IPS-18c (cell line): ENCODE results near the gene ELMO1.

Experiments used
- H3K4me3 ChIP-seq: 2 replicates; pipeline ENCODE4 v1.7.0; 2013; ENCODE audit warnings: low read depth, mild to moderate bottlenecking, low read length, moderate library complexity; ENCODE audit not compliant: insufficient read depth
- H3K9me3 ChIP-seq: one replicate; pipeline ENCODE4 v1.6.1; 2013; ENCODE audit warnings: mild to moderate bottlenecking, low read length, moderate library complexity; ENCODE audit not compliant: control insufficient read depth, insufficient read depth

Gene ELMO1

DNA sequence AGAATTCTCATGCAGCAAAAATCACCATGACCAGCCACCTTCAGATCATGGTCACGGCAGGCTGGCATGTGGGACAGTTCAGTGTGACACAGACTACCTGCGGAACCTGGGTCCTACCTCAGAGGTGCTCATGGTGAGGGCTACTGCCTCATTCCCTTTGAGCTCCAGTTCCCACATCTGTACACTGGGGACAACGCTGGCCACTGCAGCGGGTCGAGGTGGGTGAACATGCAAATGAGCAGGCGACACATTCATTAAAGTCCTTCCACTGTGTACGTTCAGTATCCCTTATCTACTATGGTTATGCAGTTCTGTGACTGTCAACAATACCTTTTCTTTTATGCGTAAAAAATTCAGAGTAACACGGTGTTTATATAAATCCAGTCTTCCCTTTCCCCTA is 505.7 kb downstream of the ELMO1 start:
- no peaks in the 10 kb centered on the region for H3K9me3 ChIP-seq
- no peak overlapping the region for H3K4me3 ChIP-seq

DNA sequence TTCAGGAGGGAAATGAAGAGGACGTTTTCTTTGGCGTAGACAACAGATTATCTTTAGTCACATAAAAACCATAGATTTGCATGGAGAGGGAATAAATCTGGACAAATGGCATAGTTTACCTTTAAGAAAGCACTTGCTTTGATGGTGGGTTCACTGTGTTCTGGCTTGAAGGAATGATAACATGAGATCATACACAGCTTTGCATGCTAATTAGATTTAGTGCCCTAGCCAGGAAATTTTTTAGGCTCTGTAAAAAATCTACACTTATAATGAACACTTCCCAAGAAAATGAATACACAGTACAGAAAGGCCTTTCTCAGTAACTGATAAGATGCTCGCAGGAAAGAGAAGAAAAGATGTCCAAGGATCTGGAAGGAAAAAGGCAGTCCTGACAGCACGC is 506.1 kb downstream of the ELMO1 start:
- H3K9me3 ChIP-seq: peaks cover 3% of the 10 kb centered on the region

DNA sequence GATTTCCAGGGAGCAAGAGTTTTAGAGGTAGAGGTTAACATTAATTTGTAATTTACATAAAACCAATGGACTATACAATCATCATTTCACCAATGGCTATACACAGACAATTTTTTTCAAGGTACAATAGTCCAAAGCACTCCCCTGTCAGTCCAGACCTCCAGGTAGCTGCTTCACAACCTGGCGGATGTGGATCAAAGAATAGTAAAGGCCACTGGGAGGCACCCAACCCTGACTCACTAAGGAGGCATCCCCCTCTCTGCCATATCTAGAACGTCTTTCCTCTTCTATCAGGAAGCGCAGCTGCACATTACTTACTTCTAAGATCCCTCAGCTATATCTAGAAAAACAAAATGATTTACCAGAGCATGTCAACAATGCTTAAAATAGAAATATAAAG is 506.6 kb downstream of the ELMO1 start:
- H3K4me3 ChIP-seq: no peak overlapping the region
- H3K9me3 ChIP-seq: peaks cover 3% of the 10 kb centered on the region

More for the DNA sequence above, 506.1 kb downstream of the ELMO1 start:
- no peak overlapping the region for H3K4me3 ChIP-seq

DNA sequence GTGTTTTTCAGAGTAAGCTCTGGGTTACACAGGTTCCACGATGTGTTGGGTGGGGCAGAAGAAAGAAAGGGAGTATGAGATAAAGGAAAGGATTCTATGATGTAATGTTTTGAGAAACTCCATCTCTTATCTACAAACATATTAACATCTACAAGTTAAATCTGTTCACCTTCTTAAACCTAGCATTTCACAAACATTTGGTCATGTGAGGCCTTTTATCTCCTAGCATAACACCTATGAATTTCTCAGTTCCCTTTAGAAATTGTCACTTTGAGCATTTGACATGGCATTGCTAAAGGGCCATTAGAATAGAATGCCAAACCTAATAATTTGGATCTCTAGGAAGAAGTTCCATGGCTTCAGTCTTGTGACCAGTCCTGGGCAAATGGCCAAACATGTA is 507.3 kb downstream of the ELMO1 start:
- no peak overlapping the region for H3K4me3 ChIP-seq
- peaks cover 3% of the 10 kb centered on the region for H3K9me3 ChIP-seq

DNA sequence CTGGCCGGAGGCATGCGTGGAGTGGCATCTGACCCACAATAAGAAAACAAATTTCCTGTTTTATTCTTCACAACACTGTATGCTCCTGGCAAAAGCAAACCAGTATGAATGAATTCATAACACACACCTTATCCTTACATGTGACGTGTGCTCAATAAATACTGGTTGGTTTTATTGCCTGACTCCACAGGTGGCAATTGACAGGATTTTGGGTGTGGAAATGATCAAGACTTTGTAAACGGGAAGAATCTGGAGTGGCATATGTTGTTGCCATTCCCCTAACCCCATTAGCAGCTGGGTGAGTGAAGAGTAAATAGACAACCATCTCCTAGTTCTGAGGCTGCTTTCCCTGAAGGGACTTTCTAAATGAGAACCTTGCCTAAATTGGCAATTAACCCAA is 508.8 kb downstream of the ELMO1 start:
- peaks cover 3% of the 10 kb centered on the region for H3K9me3 ChIP-seq

GRCh38 chr7:36937754-36938563 is 510.7 kb downstream of the ELMO1 start:
- Histone ChIP-seq H3K4me3 (no peak overlapping the region; the same call in 1 of the 2 replicates), H3K9me3 (peaks cover 3% of the 10 kb centered on the region)

More for the DNA sequence above, 508.8 kb downstream of the ELMO1 start:
- H3K4me3 ChIP-seq: no peak overlapping the region

DNA sequence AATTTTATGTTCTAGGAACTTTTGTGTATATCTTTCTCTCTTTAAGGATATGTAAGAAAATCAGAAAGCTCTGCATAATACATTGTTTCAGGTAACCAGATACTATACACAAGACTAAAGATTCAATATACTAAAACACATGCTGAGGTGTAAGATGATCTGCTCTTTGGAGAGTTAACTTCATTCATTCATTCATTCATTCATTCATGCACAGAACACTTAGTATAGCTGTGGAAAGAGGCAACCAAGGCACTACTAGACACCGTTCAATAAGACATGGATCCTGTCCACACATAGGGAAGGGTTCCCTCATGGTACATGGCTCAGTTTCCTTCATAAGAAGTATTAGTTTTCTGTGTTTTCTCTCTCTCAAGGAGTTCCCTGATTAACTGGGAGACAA is 516.8 kb downstream of the ELMO1 start:
- no peak overlapping the region for H3K4me3 ChIP-seq
- no peaks in the 10 kb centered on the region for H3K9me3 ChIP-seq

DNA sequence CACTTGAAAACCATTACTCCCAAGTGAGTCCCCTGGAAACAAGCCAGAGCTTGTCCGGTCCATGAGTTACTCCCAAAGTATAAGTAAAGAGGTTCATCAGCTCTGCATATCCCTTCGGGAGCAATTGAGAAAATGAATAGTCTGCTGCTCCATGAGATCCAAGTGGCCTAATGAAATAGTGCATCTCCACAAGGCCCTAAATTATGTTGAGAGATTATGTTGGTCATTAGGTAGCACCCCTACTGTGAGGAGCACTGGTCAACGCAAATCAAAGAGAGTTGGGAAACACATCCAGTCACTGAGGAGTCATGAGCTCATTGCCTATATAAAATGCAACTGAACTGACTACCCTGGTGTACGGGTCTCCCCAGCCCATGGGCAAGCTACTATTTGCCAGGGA is 518.9 kb downstream of the ELMO1 start:
- Histone ChIP-seq H3K9me3 (no peaks in the 10 kb centered on the region), H3K4me3 (no peak overlapping the region)

DNA sequence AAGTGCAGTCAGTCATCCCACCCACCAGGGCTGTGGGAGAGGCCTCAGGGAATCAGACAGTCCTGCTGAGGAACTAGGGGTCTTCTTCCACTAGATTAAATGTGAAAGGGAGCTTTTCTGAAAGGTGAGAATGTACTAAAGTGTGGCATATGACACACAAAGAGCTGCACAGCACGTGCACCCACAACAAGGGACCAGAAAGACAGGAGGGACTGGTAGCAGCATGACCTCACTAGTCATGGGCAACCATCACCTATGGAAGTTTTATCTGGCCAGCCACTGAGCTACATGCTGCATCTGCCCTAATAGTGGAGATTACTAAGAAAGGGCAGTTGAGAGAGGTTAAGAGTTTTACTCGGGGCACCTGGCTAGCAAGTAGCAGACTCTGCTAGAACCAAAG is 519.9 kb downstream of the ELMO1 start:
- H3K4me3 ChIP-seq: no peak overlapping the region
- H3K9me3 ChIP-seq: no peaks in the 10 kb centered on the region

DNA sequence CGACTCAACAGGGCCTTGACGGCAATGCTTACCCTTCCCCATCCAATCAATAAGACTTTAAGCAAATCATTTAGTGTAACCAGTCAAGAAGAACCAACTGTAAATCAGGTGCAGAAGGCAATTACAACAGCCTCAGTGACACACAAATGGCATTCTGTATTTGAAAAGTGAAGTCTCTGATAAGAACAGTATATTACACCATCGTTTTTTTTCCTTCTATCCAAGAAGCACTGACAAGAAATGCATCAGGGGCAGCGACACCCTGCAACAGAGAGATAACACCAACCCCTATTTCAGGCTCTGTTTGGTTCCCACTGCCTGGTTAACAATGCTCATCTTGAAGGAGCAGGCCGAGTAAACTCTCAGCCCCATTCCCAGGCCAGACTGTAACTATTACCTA is 520.4 kb downstream of the ELMO1 start:
- Histone ChIP-seq H3K9me3 (no peaks in the 10 kb centered on the region), H3K4me3 (no peak overlapping the region)

- Histone ChIP-seq H3K4me3 (no peak overlapping the region), H3K9me3 (no peaks in the 10 kb centered on the region)
Observed at GRCh38 chr7:36925691-36926090, 523.0 kb downstream of the ELMO1 start.

- Histone ChIP-seq H3K4me3 (no peak overlapping the region), H3K9me3 (no peaks in the 10 kb centered on the region)
Observed at GRCh38 chr7:36925207-36925606, 523.5 kb downstream of the ELMO1 start.

DNA sequence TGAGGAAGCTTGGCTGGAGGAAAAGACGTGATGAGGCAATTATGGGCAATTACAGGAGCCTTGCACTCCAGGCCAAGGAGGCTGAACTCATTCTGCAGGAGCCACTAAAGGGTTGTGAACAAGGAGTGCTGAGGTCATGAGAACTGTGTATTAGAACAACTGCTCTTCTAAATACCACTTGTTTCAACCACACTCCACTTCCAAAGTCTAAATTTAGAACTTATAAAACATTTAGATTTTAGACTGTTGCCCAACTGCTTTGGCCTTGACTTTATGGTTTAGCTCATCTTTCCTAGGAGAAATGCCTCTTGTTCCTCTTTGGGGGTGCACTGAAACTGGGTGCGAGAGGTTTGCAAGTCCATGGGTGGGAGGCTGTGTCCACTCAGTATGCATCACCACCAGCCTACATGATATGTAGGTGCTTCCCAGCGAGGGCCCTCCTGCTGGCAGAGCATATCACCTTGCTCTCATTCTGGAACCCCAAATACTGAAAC is 524.7 kb downstream of the ELMO1 start:
- no peak overlapping the region for H3K4me3 ChIP-seq
- H3K9me3 ChIP-seq: no peaks in the 10 kb centered on the region

- no peaks in the 10 kb centered on the region for H3K9me3 ChIP-seq
- no peak overlapping the region for H3K4me3 ChIP-seq
Observed at GRCh38 chr7:36923185-36923584, 525.5 kb downstream of the ELMO1 start.

DNA sequence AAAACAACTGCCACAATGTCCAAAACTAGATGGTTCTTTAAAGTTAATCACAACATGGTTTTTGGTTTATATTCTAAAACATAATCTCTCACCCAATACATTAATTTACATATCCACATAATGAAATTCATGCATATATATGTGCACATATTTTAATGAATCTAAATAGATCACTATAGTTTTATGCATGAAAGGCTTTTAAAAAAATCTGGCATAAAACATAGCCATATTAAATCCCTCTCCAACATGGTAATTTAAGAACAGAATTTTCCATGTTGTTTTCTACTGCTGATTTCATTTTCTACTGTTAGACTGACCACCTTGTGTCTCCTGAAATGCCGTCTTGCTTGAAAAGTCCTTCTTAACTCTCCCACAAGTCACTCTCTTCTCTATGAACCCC is 528.2 kb downstream of the ELMO1 start:
- no peaks in the 10 kb centered on the region for H3K9me3 ChIP-seq
- no peak overlapping the region for H3K4me3 ChIP-seq

DNA sequence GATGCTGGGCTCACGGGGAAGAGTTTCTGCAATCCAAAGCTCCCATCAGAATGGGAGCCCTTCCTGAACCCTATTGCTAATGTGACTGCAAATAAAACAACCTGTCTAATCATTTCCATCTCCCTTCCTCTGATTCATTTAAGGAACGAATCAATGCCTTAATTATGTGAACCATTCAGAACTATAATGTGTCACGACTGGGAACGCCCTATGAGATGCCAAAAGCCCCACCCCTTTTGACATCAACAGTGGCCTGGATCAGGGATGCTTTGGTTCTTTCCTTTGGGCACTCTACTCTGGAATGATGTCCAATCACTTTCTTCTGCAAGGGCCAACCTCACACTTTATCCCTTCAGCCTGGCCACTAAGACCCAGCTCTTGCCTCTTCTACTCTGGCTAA is 528.9 kb downstream of the ELMO1 start:
- H3K4me3 ChIP-seq: no peak overlapping the region
- no peaks in the 10 kb centered on the region for H3K9me3 ChIP-seq

- H3K4me3 ChIP-seq: no peak overlapping the region
- no peaks in the 10 kb centered on the region for H3K9me3 ChIP-seq
Observed at GRCh38 chr7:36918591-36918990, 530.1 kb downstream of the ELMO1 start.

DNA sequence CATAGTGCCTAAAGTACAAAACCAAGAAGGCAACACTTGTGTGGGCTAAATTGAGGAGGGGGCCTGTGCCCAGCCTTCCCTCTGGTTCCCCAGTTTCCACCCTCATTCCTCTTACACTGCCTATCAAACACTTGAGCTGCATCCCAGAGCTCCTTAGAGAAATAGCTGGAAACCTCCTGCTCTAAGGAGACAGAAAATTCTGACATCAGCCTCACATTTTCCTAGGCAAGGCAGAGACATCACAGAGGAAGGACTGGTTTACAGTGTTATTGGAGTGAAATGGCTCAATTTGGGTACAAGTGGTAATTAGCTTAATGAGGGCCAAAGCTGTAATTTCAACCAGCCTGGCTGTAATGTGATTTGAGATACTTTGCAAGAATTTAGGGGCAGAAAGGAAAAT is 532.0 kb downstream of the ELMO1 start:
- Histone ChIP-seq H3K4me3 (no peak overlapping the region), H3K9me3 (no peaks in the 10 kb centered on the region)

DNA sequence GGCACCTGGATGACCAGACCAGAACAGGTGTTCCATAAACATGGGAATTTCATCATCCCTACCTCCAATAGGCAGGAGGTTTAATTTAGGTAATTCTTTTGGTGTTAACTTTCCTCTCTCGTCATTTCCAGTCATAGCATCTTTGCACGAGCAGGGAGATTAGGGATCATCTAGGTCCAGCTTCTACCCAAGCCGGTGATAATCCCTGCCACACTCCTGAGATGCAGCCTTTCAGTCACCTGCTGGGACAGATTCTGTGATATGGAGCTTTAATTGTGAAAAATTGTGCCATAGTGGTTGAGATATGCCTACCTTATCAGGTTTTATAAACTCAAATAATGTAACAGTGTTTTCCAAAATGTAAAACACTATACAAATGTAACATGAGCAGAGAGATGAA is 532.5 kb downstream of the ELMO1 start:
- H3K4me3 ChIP-seq: no peak overlapping the region
- H3K9me3 ChIP-seq: no peaks in the 10 kb centered on the region
